ENCODE data around the gene AJAP1. TPM values are rescaled to one million over a fixed set of nuclear protein-coding genes. Genes with fewer than 3 reads are reported as not detected.

The AJAP1 gene
- total and polyA plus RNA-seq, 12 donors, result 0.07 to 2.2 (median 0.44) TPM

DNA sequence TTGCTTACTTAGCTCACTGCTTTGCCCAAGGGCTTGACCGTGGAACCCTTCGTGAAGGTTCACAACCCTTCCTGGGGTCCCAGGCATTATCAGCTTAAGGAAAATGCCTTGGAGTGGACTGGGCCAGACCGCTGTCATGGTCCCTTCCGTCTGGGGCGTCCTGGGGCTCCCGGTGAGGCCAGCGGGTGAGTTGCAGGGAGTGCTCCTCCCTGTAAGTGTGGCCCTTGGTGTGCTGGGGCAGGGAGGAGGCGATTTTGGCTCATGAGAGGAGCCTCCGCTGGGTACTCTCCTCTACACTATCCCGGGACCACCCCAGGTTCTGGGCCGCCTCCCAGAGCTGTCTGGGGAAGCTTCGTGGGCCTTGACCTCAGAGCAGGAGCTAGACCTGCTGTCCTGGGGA lies 48.1 kb downstream of the AJAP1 start:
- no peaks in the 10 kb centered on the region for H3K36me3 ChIP-seq (replicated peaks in 1 of 2)
- no peaks in the 10 kb centered on the region for H3K4me1 ChIP-seq (replicated peaks in 1 of 2)
- H3K27ac ChIP-seq, result no peak overlapping the region
- no peaks in the 10 kb centered on the region for H3K9me3 ChIP-seq (replicated peaks in 1 of 3)
- TF ChIP-seq, protein P1, sequence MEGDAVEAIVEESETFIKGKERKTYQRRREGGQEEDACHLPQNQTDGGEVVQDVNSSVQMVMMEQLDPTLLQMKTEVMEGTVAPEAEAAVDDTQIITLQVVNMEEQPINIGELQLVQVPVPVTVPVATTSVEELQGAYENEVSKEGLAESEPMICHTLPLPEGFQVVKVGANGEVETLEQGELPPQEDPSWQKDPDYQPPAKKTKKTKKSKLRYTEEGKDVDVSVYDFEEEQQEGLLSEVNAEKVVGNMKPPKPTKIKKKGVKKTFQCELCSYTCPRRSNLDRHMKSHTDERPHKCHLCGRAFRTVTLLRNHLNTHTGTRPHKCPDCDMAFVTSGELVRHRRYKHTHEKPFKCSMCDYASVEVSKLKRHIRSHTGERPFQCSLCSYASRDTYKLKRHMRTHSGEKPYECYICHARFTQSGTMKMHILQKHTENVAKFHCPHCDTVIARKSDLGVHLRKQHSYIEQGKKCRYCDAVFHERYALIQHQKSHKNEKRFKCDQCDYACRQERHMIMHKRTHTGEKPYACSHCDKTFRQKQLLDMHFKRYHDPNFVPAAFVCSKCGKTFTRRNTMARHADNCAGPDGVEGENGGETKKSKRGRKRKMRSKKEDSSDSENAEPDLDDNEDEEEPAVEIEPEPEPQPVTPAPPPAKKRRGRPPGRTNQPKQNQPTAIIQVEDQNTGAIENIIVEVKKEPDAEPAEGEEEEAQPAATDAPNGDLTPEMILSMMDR (IDR thresholded peaks at IDR 0.05), result no peak
- TF ChIP-seq POLR2A (IDR thresholded peaks at IDR 0.05), result no peak
- no peak overlapping the region for H3K4me3 ChIP-seq
- no peaks in the 10 kb centered on the region for H3K27me3 ChIP-seq
- no peak for DNase-seq
- WGBS, 4 donors, result 85 to 100% (median 88%) methylated on average over 1 to 12 of the region's 12 CpGs
- intact Hi-C loops (cut with DNase I), result no loop called here

DNA sequence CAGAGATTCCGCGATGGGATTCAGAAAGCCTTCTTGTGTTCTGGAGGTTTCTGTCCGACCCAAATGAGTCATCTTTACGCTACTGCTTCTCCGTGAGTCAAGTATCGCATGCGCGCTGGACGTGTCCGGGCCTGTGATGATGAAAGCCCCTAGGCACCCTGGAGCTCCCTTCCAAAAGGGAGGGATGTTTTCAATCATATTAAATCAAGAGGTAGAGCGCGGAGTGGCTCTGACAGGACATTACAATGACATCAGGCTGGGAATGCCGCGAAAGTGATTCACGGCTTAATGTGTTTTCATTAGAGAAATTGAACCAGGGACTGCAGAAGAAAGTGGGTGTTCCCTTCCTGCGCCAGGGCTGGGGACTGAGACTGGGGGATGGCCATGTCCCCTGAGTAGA lies 48.5 kb downstream of the AJAP1 start:
- no peak for TF ChIP-seq POLR2A (IDR thresholded peaks at IDR 0.05)
- TF ChIP-seq, protein P1 (IDR thresholded peaks at IDR 0.05), result no peak
- 80 to 93% (median 87%) methylated on average over 16 of the region's 16 CpGs for WGBS, 4 donors
- intact Hi-C loops (cut with DNase I), result no loop called here
- no peaks in the 10 kb centered on the region for H3K9me3 ChIP-seq (replicated peaks in 1 of 3)
- H3K4me1 ChIP-seq (replicated peaks in 1 of 2), result no peaks in the 10 kb centered on the region
- H3K4me3 ChIP-seq, result no peak overlapping the region
- H3K27me3 ChIP-seq, result no peaks in the 10 kb centered on the region
- no peak overlapping the region for H3K27ac ChIP-seq
- no peaks in the 10 kb centered on the region for H3K36me3 ChIP-seq (replicated peaks in 1 of 2)
- no peak for DNase-seq

- Histone ChIP-seq H3K9me3 (replicated peaks in 1 of 3) (no peaks in the 10 kb centered on the region), H3K4me3 (no peak overlapping the region), H3K27ac (no peak overlapping the region), H3K36me3 (replicated peaks in 1 of 2) (no peaks in the 10 kb centered on the region), H3K4me1 (replicated peaks in 1 of 2) (no peaks in the 10 kb centered on the region), H3K27me3 (no peaks in the 10 kb centered on the region)
- WGBS, 4 donors, result 76 to 89% (median 81%) methylated on average over 6 of the region's 6 CpGs
- no peak for DNase-seq
- TF ChIP-seq, protein P1 (IDR thresholded peaks at IDR 0.05), result no peak
- TF ChIP-seq POLR2A (IDR thresholded peaks at IDR 0.05), result no peak
- intact Hi-C loops (cut with DNase I), result no loop called here
Measured at GRCh38 chr1:4703646-4704045, 49.2 kb downstream of the AJAP1 start.

DNA sequence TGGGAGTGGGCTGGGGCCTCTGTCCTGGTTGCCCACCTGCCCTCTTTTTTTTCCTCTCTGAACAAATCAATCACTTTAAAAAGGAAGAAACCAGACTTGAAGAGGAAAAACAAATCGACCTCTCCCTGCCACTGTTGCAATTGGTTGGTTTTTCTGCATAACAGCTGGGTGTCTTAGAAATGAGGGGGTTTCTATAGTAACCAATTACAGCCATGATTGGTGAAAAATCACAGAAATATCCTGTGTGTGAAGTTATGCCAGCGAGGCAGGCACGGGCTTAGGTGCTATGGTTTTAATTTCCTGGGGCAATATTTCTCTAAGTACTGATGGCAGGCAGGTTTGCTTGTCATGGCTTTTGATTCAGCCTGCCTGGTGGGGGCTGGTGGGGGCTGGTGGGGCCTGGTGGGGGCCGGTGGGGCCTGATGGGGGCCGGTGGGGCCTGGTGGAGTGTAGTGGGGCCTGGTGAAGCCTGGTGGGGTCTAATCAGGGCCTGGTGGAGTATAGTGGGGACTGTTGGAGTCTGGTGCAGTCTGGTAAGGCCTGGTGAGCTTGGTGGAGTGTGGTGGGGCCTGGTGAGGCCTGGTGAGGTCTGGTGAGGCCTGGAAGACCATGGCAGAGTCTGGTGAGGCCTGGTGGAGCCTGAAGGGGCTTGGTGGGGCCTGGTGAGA lies 54.6 kb downstream of the AJAP1 start:
- no peaks in the 10 kb centered on the region for H3K4me1 ChIP-seq (replicated peaks in 1 of 2)
- no peak overlapping the region for H3K4me3 ChIP-seq
- no peaks in the 10 kb centered on the region for H3K9me3 ChIP-seq (replicated peaks in 1 of 3)
- no peaks in the 10 kb centered on the region for H3K36me3 ChIP-seq (replicated peaks in 1 of 2)
- WGBS, 4 donors, result 76 to 83% (median 79%) methylated on average over 5 of the region's 5 CpGs
- intact Hi-C loops (cut with DNase I), result no loop called here
- no peak for DNase-seq
- no peak overlapping the region for H3K27ac ChIP-seq
- H3K27me3 ChIP-seq, result peaks cover 11% of the 10 kb centered on the region
- TF ChIP-seq, protein P1 (IDR thresholded peaks at IDR 0.05), result no peak
- TF ChIP-seq POLR2A (IDR thresholded peaks at IDR 0.05), result no peak
